ENCODE measurements around the gene FSHR. TPM values are rescaled to one million over a fixed set of nuclear protein-coding genes. Genes with fewer than 3 reads are reported as not detected.

Gene FSHR
- total and polyA plus RNA-seq, 2 experiments from 2014 or later, result not detected

DNA sequence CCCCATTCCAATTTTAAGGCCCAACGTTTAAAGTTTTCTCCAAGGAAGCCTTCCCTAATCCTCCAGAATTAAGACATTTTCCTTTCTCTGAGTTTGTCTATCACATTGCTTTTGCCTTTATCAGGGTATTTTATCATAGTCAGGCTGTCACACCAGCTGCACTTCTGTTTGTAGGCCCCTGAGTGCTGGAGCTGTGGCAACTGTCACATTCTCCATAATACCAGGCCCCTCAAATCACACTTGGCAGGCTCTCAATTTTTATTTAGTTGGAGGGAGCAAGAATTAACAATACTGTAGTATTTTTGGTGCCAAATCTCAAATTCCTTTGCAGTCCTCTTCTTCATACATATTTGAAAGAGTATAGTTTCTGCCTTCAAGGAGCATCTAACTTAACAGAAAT lies 122.2 kb downstream of the FSHR start (continued):
- TF ChIP-seq POLR2AphosphoS5 (IDR thresholded peaks at IDR 0.05; ENCODE audit: low read depth), result no peak
- no peak for TF ChIP-seq STAT1 (IDR thresholded peaks at IDR 0.05; ENCODE audit: unreplicated experiment)
- no peak for TF ChIP-seq ZNF331 (CRISPR knock-in tag; IDR thresholded peaks at IDR 0.05; ENCODE audit: low read depth)
- TF ChIP-seq ZNF114 (CRISPR knock-in tag; IDR thresholded peaks at IDR 0.05), result no peak
- no peak for TF ChIP-seq CTCF (conservative IDR thresholded peaks at IDR 0.05; ENCODE audit: low read depth in 2 of 2)
- TF ChIP-seq JUNB (IDR thresholded peaks at IDR 0.05; ENCODE audit: unreplicated experiment), result no peak
- no peak for TF ChIP-seq CREB1 (CRISPR knock-in tag; IDR thresholded peaks at IDR 0.05; ENCODE audit: low read depth)
- TF ChIP-seq, protein P1, sequence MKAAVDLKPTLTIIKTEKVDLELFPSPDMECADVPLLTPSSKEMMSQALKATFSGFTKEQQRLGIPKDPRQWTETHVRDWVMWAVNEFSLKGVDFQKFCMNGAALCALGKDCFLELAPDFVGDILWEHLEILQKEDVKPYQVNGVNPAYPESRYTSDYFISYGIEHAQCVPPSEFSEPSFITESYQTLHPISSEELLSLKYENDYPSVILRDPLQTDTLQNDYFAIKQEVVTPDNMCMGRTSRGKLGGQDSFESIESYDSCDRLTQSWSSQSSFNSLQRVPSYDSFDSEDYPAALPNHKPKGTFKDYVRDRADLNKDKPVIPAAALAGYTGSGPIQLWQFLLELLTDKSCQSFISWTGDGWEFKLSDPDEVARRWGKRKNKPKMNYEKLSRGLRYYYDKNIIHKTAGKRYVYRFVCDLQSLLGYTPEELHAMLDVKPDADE (IDR thresholded peaks at IDR 0.05), result no peak

DNA sequence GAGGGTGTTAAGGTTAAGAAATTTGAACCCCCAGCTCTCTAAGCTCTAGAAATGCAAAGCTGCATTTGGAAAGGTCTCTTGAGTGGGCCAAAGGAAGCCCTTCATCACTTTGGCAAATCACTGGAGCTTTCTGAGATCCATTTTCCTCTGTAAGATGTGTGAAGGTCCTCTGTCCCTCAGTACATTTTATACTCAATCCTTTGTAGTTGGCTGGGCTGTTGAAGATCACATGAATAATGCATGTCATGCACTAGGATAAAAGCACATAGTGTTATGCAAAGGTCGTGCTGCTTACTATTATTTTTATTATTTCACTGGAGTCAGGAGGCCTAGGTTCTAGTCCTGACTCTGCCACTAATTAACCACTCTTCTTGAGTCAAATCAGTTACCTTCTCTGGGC lies 124.9 kb downstream of the FSHR start:
- Mint-ChIP-seq H3K36me3 (ENCODE audit: low read depth) (no peaks in the 10 kb centered on the region), H3K9me3 (no peaks in the 10 kb centered on the region), H3K4me1 (peaks cover 14% of the 10 kb centered on the region), H3K27ac (no peak overlapping the region), H3K4me3 (no peak overlapping the region), H3K27me3 (ENCODE audit: insufficient read depth, low read depth, poor library complexity) (peaks cover 2% of the 10 kb centered on the region)
- Histone ChIP-seq H3K36me3 (ENCODE audit: insufficient read depth) (no peaks in the 10 kb centered on the region), H3K27me3 (ENCODE audit: insufficient read depth) (no peaks in the 10 kb centered on the region), H3K4me2 (no peak overlapping the region), H2AFZ (no peak overlapping the region), H3K4me3 (no peak overlapping the region), H3K79me2 (replicated peaks; ENCODE audit: insufficient read depth) (no peaks in the 10 kb centered on the region), H3F3A (replicated peaks; ENCODE audit: low read depth) (no peaks in the 10 kb centered on the region), H3K27ac (ENCODE audit: low read depth) (no peak overlapping the region), H3K4me1 (ENCODE audit: insufficient read depth) (peaks cover 5% of the 10 kb centered on the region; the same call in 1 of the 2 replicates), H3K9me2 (ENCODE audit: insufficient read depth) (no peaks in the 10 kb centered on the region), H4K20me1 (replicated peaks; ENCODE audit: insufficient read depth) (no peaks in the 10 kb centered on the region)
- no peak for TF ChIP-seq ZNF114 (CRISPR knock-in tag; IDR thresholded peaks at IDR 0.05)
- no peak for TF ChIP-seq POLR2AphosphoS5 (IDR thresholded peaks at IDR 0.05; ENCODE audit: low read depth)
- TF ChIP-seq STAT1 (IDR thresholded peaks at IDR 0.05; ENCODE audit: unreplicated experiment), result no peak
- DNase-seq (ENCODE audit: low spot score) (no peak), ATAC-seq (no peak)

DNA sequence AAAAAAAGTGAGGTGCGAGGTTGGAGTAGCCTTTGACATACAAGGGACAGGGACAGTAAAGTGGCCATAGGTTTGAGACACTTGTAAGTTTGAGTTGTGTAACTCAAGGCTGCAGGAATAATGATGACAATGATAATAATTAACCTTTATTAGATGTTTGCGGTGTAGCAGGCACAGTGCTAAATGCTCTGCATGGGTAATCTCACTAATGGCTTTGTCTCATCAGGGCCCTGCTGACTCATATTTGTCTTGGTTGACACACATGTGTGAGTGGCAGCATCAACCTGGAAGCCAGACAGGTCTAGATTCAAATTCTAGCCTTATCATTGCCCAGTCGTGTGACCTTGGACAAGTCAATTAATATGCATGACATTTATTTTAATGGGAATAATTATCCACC lies 126.2 kb downstream of the FSHR start:
- Histone ChIP-seq H3K36me3 (ENCODE audit: insufficient read depth) (no peaks in the 10 kb centered on the region), H3F3A (replicated peaks; ENCODE audit: low read depth) (no peaks in the 10 kb centered on the region), H2AFZ (no peak overlapping the region), H3K4me1 (ENCODE audit: insufficient read depth) (peaks cover 5% of the 10 kb centered on the region; the same call in 1 of the 2 replicates), H3K9me2 (ENCODE audit: insufficient read depth) (no peaks in the 10 kb centered on the region), H3K27me3 (ENCODE audit: insufficient read depth) (no peaks in the 10 kb centered on the region), H3K27ac (ENCODE audit: low read depth) (no peak overlapping the region), H4K20me1 (replicated peaks; ENCODE audit: insufficient read depth) (no peaks in the 10 kb centered on the region), H3K4me2 (no peak overlapping the region), H3K4me3 (no peak overlapping the region), H3K79me2 (replicated peaks; ENCODE audit: insufficient read depth) (no peaks in the 10 kb centered on the region)
- Mint-ChIP-seq H3K27me3 (ENCODE audit: insufficient read depth, low read depth, poor library complexity) (peaks cover 2% of the 10 kb centered on the region), H3K36me3 (ENCODE audit: low read depth) (no peaks in the 10 kb centered on the region), H3K4me3 (no peak overlapping the region), H3K27ac (no peak overlapping the region), H3K9me3 (no peaks in the 10 kb centered on the region), H3K4me1 (peaks cover 14% of the 10 kb centered on the region)
- ATAC-seq (no peak), DNase-seq (ENCODE audit: low spot score) (no peak)
- TF ChIP-seq ZNF114 (CRISPR knock-in tag; IDR thresholded peaks at IDR 0.05) (no peak), CREB1 (CRISPR knock-in tag; IDR thresholded peaks at IDR 0.05; ENCODE audit: low read depth) (no peak), POLR2AphosphoS5 (IDR thresholded peaks at IDR 0.05; ENCODE audit: low read depth) (no peak), EZH2phosphoT487 (IDR thresholded peaks at IDR 0.05; ENCODE audit: unreplicated experiment) (no peak), JUNB (IDR thresholded peaks at IDR 0.05; ENCODE audit: unreplicated experiment) (no peak)
- TF ChIP-seq, protein P1 (IDR thresholded peaks at IDR 0.05), result no peak
